ENCODE results near the gene ITGB4.

ITGB4 gene

GRCh38 chr17:75764711-75765421 is 43.6 kb downstream of the ITGB4 start, which contains the start of gene GALK1:
Gene GALK1, minus strand, starts transcription at chr17:75765192. Its CDS starts 56 bp downstream, at chr17:75765136.
- peak; percentile 74 for TF ChIP-seq CTCF (conservative IDR thresholded peaks at IDR 0.05; ENCODE audit: low read depth, low read length)
- DNase-seq (ENCODE audit: low read depth): no peak
- peak within 1 kb of the TSS; percentile 49 for H3K4me3 ChIP-seq (ENCODE audit: low read length)

GRCh38 chr17:75765981-75766380 is 44.7 kb downstream of the ITGB4 start:
- TF ChIP-seq CTCF (conservative IDR thresholded peaks at IDR 0.05; ENCODE audit: low read depth, low read length): no peak
- no peak for DNase-seq (ENCODE audit: low read depth)
- H3K4me3 ChIP-seq (ENCODE audit: low read length): no peak overlapping the region

- no peak for TF ChIP-seq CTCF (conservative IDR thresholded peaks at IDR 0.05; ENCODE audit: low read depth, low read length)
- no peak overlapping the region for H3K4me3 ChIP-seq (ENCODE audit: low read length)
- DNase-seq (ENCODE audit: low read depth): no peak
Observed at GRCh38 chr17:75767881-75768280, 46.6 kb downstream of the ITGB4 start.

GRCh38 chr17:75769536-75769935 is 48.3 kb downstream of the ITGB4 start:
- DNase-seq (ENCODE audit: low read depth): no peak
- no peak overlapping the region for H3K4me3 ChIP-seq (ENCODE audit: low read length)
- TF ChIP-seq CTCF (conservative IDR thresholded peaks at IDR 0.05; ENCODE audit: low read depth, low read length): no peak

- no peak overlapping the region for H3K4me3 ChIP-seq (ENCODE audit: low read length)
- peak; percentile 26 for TF ChIP-seq CTCF (conservative IDR thresholded peaks at IDR 0.05; ENCODE audit: low read depth, low read length)
- DNase-seq (ENCODE audit: low read depth): no peak
Observed at GRCh38 chr17:75771334-75772281, 50.3 kb downstream of the ITGB4 start.

- no peak for DNase-seq (ENCODE audit: low read depth)
- no peak for TF ChIP-seq CTCF (conservative IDR thresholded peaks at IDR 0.05; ENCODE audit: low read depth, low read length)
- H3K4me3 ChIP-seq (ENCODE audit: low read length): no peak overlapping the region
Observed at GRCh38 chr17:75773121-75773807, 52.0 kb downstream of the ITGB4 start.
